ENCODE data around the gene TTC28.

DNA sequence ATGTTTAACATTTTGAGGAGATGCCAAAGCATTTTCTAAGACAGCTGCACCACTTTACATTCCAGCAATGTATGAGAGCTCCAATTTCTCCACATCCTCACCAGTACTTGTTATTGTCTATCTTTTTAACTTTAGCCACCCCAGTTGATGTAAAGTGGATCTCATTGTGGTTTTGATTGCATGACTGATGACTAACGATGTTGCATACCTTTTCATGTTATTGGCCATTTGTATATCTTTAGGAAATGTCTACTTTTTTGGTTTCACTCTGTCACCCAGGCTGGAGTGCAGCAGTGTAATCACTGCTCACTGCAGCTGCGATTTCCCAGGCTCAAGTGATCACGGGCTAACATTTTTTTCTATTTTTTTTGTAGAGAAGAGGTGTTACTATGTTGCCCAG is 8.9 kb downstream of the TTC28 start:
- TF ChIP-seq, protein P1, sequence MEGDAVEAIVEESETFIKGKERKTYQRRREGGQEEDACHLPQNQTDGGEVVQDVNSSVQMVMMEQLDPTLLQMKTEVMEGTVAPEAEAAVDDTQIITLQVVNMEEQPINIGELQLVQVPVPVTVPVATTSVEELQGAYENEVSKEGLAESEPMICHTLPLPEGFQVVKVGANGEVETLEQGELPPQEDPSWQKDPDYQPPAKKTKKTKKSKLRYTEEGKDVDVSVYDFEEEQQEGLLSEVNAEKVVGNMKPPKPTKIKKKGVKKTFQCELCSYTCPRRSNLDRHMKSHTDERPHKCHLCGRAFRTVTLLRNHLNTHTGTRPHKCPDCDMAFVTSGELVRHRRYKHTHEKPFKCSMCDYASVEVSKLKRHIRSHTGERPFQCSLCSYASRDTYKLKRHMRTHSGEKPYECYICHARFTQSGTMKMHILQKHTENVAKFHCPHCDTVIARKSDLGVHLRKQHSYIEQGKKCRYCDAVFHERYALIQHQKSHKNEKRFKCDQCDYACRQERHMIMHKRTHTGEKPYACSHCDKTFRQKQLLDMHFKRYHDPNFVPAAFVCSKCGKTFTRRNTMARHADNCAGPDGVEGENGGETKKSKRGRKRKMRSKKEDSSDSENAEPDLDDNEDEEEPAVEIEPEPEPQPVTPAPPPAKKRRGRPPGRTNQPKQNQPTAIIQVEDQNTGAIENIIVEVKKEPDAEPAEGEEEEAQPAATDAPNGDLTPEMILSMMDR (IDR thresholded peaks at IDR 0.05): no peak
- TF ChIP-seq POLR2A (IDR thresholded peaks at IDR 0.05) (no peak), POLR2AphosphoS5 (IDR thresholded peaks at IDR 0.05) (no peak)
